Stimulated activated naive CD4-positive, alpha-beta T cell (primary cell): Measurements from ENCODE around the gene CLSTN1.
"Not testable (repeated sequence)": the region's sequence is repeated elsewhere in the genome, so short reads cannot be mapped to it uniquely, and the experiment has no call there.

Experiments
- DNase-seq, 6 experiments: peaks; one replicate each; lab custom pipeline; 2025; lab: John Stamatoyannopoulos, UW

The CLSTN1 gene

DNA sequence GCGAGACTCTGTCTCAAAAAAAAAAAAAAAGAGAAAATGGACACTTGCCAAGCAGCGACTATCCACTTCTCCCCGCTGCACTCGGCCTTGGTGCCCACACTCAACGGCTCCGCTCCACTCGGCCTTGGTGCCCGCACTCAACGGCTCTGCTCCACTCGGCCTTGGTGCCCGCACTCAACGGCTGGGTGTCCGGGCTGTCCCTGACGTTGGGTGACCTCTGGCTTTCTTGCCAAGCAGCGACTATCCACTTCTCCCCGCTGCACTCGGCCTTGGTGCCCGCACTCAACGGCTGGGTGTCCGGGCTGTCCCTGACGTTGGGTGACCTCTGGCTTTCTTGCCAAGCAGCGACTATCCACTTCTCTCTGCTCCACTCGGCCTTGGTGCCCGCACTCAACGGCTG is 61.3 kb downstream of the CLSTN1 start:
- not testable (repeated sequence) for DNase-seq

GRCh38 chr1:9761855-9762254 is 61.9 kb downstream of the CLSTN1 start:
- no peak for DNase-seq

GRCh38 chr1:9760824-9761223 is 62.9 kb downstream of the CLSTN1 start:
- DNase-seq = no peak

- no peak for DNase-seq
These were observed 63.8 kb downstream of the CLSTN1 start for GRCh38 chr1:9759939-9760338.

DNA sequence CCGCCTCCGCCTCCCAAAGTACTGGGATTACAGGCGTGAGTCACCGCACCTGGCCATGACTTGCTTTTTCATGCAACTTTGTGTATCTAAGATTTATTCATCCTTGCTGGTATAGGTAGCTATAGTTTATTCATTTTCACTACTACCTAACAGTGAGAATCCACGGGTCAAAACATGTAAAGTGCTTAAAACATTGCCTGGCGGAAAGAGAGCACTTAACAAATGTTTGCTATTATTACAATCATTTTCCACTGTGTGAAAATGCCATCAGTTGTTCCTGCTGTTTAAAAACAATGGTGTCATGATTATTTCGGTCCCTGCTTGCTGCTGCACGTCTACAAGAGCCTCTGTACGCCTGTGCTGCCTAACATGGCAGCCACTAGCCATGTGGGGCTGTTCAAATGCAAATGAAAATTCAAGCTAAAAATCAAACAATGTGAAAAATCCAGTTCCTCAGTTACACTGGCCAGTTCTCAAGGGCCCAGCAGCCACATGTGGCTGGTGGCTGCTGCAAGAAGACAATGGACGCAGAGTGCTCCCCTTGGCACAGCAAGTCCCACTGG is 65.1 kb downstream of the CLSTN1 start:
- DNase-seq = no peak

GRCh38 chr1:9755441-9755995 is 68.2 kb downstream of the CLSTN1 start:
- no peak for DNase-seq

GRCh38 chr1:9753121-9753531 is 70.6 kb downstream of the CLSTN1 start:
- DNase-seq = no peak

DNA sequence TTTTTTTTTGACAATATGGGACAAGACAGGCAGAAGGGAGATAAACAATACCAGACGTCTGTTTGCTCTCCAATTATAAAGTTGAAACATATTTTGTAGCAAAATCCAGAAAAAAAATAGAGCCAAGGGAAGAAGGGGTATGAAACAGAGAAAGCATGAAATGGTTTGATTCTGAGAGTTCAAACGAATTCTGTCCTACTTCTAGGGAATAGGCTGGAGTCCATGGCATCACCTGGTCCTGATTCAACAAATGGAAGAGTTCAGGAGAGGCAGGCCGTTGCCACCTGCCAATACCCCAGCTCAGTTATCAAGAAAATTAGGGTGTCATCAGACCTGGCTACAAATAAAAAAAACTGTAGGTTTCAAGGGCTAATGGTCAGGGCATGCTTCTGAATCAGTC is 71.8 kb downstream of the CLSTN1 start:
- DNase-seq = no peak

- DNase-seq = no peak
These were observed 74.4 kb downstream of the CLSTN1 start for GRCh38 chr1:9749361-9749760.

- not testable (repeated sequence) for DNase-seq
These were observed 75.4 kb downstream of the CLSTN1 start for GRCh38 chr1:9748391-9748790.

DNA sequence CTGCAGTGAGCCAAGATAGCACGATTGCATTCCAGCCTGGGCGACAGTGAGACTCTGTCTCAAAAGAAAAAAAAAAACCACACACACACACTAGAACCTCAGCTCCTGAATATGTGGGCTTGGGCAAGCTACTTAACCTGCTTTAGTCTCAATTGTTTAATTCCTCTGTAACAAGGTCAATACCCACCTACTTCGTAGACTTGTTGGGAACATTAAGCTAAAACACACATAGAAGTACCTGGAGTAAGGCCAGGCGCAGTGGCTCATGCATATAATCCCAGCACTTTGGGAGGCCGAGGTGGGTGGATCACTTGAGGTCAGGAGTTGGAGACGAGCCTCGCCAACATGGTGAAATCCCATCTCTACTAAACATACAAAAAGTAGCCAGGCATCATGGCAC is 77.1 kb downstream of the CLSTN1 start:
- no peak for DNase-seq

GRCh38 chr1:9746211-9746610 is 77.6 kb downstream of the CLSTN1 start:
- DNase-seq = no peak

- no peak for DNase-seq
These were observed 79.5 kb downstream of the CLSTN1 start for GRCh38 chr1:9744106-9744799.

- no peak for DNase-seq
These were observed 86.1 kb downstream of the CLSTN1 start for GRCh38 chr1:9737671-9738070.

GRCh38 chr1:9737057-9737456 is 86.7 kb downstream of the CLSTN1 start:
- no peak for DNase-seq

DNA sequence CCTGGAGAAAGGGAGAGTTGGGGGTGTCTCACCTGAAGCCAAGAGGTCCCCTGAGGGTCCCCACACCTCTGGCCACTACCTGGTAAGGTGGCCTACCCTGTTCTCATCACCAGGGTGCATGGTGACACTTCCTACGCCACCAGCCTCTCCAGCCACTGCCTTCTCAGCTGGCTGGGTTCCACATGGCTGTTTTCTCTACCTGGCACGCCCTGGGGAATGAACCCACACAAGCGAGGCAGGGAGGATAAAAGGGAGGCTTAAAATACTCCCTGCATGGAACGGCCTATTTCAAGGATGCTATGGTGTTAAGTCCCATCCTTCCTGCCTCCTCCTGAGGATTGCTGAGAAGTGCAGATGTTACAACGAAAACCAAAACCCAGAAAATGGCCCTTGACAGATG is 87.5 kb downstream of the CLSTN1 start:
- no peak for DNase-seq

- DNase-seq = no peak
These were observed 88.0 kb downstream of the CLSTN1 start for GRCh38 chr1:9735800-9736199.

- peak in 1 of 6 experiments; percentile 22 for DNase-seq
These were observed 90.5 kb downstream of the CLSTN1 start for GRCh38 chr1:9733160-9733789.

- DNase-seq = peak in 1 of 6 experiments; percentile 16
These were observed 91.4 kb downstream of the CLSTN1 start for GRCh38 chr1:9732123-9732971.

GRCh38 chr1:9731561-9731960 is 92.2 kb downstream of the CLSTN1 start:
- DNase-seq = no peak

- DNase-seq = peak in 1 of 6 experiments; percentile 36
These were observed 92.7 kb downstream of the CLSTN1 start for GRCh38 chr1:9731051-9731537.
